ENCODE measurements around the gene SLC24A3. TPM values are rescaled to one million over a fixed set of nuclear protein-coding genes. Genes with fewer than 3 reads are reported as not detected.

The SLC24A3 gene
- total RNA-seq, 4 donors from 2014 or later = 2.3 to 6.9 (median 5.4) TPM

DNA sequence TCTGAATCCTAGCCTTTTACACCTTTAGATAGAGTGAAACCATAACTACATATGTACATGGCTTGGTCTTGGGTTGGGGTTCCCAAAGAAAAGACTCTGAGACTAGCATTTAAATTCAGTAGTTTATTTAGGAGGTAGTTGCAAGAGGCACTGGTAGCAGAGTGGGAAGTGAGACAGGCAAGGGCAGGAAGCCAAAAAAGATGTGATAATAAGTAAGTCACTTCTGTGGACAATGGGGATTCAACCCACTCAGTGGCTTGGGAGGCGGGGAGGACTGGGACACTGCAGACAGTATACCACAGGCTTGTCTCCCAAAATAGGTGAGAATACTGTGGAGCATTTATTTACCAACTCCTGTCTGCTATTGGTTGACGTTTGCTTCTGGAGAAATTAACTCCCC is 131.9 kb downstream of the SLC24A3 start:
- 86 to 87% methylated on average over 2 of the region's 2 CpGs for WGBS, 2 donors
- H3K4me3 ChIP-seq (ENCODE audit: low read depth, poor library complexity, severe bottlenecking) = no peak overlapping the region
- TF ChIP-seq CTCF (IDR thresholded peaks at IDR 0.05) (no peak), POLR2A (IDR thresholded peaks at IDR 0.05) (no peak)
- no peak for DNase-seq (ENCODE audit: low spot score in 2 of 2)
- intact Hi-C loops (cut with DNase I; ENCODE audit: low total_unique reads) = no loop called here

- WGBS, 2 donors = 80 to 84% methylated on average over 11 of the region's 11 CpGs
- no peak for TF ChIP-seq POLR2A (IDR thresholded peaks at IDR 0.05)
- no peak for TF ChIP-seq CTCF (IDR thresholded peaks at IDR 0.05)
- intact Hi-C loops (cut with DNase I; ENCODE audit: low total_unique reads) = no loop called here
- H3K4me3 ChIP-seq (ENCODE audit: low read depth, poor library complexity, severe bottlenecking) = no peak overlapping the region
- DNase-seq (ENCODE audit: low spot score in 2 of 2) = no peak
Observed at GRCh38 chr20:19347943-19348456, 135.6 kb downstream of the SLC24A3 start.

DNA sequence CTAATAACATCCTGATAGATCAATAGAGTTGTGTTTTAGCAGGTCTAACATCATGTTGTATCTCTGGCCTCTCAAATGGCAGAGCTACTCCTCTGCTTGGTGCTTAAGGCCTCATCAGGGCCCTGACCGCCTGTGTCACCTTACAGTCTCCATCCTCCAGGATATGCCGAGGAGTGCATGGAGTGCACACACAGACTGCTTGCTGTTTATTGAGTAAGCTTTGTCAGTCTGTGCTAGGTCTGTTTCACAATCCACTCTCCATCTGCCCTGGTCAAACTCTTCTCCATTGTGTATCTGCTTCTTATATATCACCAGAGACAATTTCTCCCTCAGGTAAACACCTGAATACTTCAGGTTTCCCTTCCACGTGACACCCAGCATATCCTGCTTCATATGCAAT is 136.1 kb downstream of the SLC24A3 start:
- no peak for DNase-seq (ENCODE audit: low spot score in 2 of 2)
- WGBS, 2 donors = 90 to 95% methylated on average over 3 of the region's 3 CpGs
- H3K4me3 ChIP-seq (ENCODE audit: low read depth, poor library complexity, severe bottlenecking) = no peak overlapping the region
- TF ChIP-seq CTCF (IDR thresholded peaks at IDR 0.05) = no peak
- TF ChIP-seq POLR2A (IDR thresholded peaks at IDR 0.05) = no peak
- intact Hi-C loops (cut with DNase I; ENCODE audit: low total_unique reads) = no loop called here

DNA sequence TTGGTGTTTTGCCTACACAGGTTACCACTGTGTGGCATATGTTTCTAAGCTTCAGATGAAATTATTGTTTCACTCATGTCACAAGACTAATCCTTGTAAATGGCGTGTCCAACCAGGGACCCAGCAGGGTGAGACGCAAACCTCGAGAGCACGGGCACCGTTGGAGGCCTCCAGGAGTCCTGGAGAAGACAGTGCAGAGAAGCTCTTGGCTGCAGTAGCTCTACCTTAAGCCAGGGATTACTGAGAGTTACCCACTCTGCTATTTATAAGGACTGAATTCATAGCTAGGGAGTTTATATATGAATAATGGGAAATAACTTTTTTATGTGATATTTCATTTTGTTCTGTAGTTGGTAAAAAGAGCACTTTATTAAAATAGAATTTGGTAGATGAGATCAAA is 137.4 kb downstream of the SLC24A3 start:
- no peak for DNase-seq (ENCODE audit: low spot score in 2 of 2)
- intact Hi-C loops (cut with DNase I; ENCODE audit: low total_unique reads) = loop anchor here (10.0 kb wide), 1 partner anchor 125 kb away; no protein-coding TSS in a partner anchor
- no peak for TF ChIP-seq CTCF (IDR thresholded peaks at IDR 0.05)
- no peak for TF ChIP-seq POLR2A (IDR thresholded peaks at IDR 0.05)
- WGBS, 2 donors = 88 to 89% methylated on average over 5 of the region's 5 CpGs
- no peak overlapping the region for H3K4me3 ChIP-seq (ENCODE audit: low read depth, poor library complexity, severe bottlenecking)

DNA sequence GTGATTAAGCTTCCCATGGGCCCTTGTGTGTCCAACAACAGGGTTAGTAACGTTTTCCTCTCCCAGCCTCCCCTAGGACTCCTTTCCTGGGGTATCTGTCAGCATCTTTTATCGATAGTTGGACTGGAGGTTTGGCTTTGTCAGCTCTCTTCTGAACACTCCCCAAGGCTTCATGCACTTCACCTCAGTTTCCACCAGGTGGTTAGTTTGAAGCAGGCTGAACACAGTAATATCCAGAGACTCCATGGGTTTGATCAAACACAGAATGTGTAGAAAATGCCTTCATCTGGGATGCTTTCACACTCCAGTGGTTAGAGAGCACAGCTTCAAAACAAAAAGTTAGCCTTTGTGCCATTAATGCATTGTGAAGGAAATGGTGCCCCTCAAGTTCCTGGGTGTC is 139.1 kb downstream of the SLC24A3 start:
- TF ChIP-seq CTCF (IDR thresholded peaks at IDR 0.05) (no peak), POLR2A (IDR thresholded peaks at IDR 0.05) (no peak)
- no peak for DNase-seq (ENCODE audit: low spot score in 2 of 2)
- intact Hi-C loops (cut with DNase I; ENCODE audit: low total_unique reads) = loop anchor here (10.0 kb wide), 1 partner anchor 127 kb away; no protein-coding TSS in a partner anchor
- WGBS, 2 donors = 51 to 55% methylated on average over 2 of the region's 2 CpGs
- H3K4me3 ChIP-seq (ENCODE audit: low read depth, poor library complexity, severe bottlenecking) = no peak overlapping the region

DNA sequence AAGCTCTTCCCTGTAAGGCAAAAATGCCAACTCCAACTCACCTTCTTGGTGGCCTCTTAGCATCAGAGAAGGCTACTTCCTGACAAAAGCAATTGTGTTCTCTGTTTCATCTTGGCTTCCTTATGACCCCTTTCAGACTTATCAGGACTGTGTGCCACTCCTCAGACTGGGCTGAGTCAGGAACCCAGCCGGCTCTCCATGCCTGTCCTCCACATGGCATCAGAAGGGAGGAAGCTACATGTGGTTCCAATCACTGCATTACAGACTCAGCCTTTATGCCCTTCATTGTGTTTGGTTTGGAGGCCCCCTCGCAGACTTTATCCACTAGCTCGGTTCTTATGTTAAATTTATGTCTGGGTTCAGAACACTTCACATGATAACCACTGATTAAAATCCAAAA is 142.5 kb downstream of the SLC24A3 start:
- intact Hi-C loops (cut with DNase I; ENCODE audit: low total_unique reads) = loop anchor here (10.0 kb wide), 1 partner anchor 130 kb away; no protein-coding TSS in a partner anchor
- no peak for DNase-seq (ENCODE audit: low spot score in 2 of 2)
- H3K4me3 ChIP-seq (ENCODE audit: low read depth, poor library complexity, severe bottlenecking) = no peak overlapping the region
- TF ChIP-seq CTCF (IDR thresholded peaks at IDR 0.05) (no peak), POLR2A (IDR thresholded peaks at IDR 0.05) (no peak)
- WGBS, 2 donors = 67 to 70% methylated on average over 3 of the region's 3 CpGs
